GM18511 (cell line): ENCODE data around the gene PPP5C.

Experiments
- ATAC-seq: cut with Tn5 transposase; IDR thresholded peaks from one replicate; pipeline ENCODE4 v1.9.1; 2021; ENCODE audit warnings: mild to moderate bottlenecking, moderate library complexity; ENCODE audit not compliant: unreplicated experiment

PPP5C gene

GRCh38 chr19:46330319-46330918 lies 16.5 kb upstream of the PPP5C start:
- ATAC-seq = no peak

- ATAC-seq = no peak
Observed at GRCh38 chr19:46337487-46337886, 9.4 kb upstream of the PPP5C start.

- no peak for ATAC-seq
Observed at GRCh38 chr19:46339446-46339845, 7.4 kb upstream of the PPP5C start.

DNA sequence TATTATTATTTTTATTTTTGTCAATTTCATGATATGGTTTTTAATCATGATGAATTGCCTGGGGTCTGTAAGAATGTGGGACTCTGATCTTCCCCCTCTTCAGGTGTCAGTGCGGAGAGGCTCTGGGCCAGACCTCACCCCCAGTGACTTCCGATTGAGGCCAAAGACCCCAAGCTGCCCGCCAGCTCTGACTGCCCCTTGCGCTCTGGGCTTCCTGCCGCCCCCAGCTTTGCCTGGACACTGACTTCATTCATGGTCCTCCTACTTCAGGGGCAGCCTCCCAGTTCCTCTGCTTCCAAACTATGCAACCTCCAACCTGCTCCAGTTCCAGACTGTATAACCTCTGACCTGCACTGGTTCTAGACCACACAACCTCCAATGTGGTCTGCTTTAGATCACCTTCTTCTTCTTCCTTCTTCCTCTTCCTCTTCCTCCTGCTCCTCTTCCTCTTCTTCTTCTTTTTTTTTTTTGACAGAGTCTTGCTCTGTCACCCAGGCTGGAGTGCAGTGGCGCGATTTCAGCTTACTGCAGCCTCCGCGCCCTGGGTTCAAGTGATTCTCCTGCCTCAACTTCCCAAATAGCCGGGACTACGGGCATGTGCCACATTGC lies 6.7 kb upstream of the PPP5C start:
- ATAC-seq = no peak

DNA sequence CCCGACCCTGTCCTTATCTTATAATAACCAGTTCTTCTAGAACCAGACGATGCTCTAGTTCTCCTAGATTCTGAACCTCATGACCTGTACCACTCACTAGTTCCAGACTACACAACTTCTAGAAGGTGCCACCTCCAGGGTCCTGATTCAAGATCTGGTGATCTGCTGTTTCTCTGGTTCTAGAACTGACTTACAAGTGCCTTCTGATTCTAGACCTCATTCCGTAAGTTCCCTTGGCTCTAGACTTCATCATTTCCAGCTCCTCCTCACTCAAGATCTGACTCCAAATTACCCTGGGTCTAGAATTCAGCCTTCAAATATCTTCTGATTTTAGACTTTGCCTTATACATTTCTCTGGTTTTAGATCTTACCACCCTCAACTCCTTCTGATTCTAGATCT lies 5.0 kb upstream of the PPP5C start:
- ATAC-seq = no peak

DNA sequence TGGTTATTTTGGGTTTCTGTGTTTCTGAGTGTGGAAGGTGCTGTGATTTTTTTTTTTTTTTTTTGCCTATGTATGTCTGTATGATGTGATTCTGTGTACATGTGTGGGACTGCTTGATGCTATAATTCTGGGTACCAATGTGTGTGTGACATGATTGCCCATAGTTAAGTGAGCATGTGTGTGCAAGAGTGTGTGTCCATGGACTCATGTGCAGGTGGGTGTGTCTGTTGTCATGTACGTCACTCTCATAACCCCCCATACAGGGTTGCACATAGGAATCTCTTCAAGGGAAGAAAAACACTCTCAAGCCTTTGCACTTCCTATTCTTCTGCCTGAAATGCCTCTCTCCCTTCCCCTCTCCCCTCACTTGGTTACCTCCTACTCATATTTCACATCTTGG lies 2.5 kb upstream of the PPP5C start:
- ATAC-seq = no peak

DNA sequence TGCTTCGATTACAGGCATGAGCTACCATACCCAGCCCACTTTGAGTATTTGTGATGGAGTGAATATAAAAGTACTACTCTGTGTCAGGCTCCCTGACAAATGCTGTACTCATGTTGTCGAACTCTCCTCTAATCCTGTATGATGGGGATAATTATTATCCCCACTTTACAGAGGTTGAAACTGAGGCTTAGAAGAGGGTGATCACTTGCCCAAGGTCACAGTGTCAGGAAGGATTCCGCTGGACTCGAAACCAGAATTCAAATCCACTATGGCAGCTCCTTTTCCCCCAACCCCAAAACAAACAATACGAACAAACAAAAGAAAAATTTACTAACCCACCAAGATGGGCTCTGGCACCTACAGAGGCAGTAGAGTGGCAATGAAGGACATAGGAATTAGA lies 1.7 kb upstream of the PPP5C start:
- no peak for ATAC-seq

- no peak for ATAC-seq
Observed at GRCh38 chr19:46347572-46347883, 641 bp downstream of the PPP5C start.

DNA sequence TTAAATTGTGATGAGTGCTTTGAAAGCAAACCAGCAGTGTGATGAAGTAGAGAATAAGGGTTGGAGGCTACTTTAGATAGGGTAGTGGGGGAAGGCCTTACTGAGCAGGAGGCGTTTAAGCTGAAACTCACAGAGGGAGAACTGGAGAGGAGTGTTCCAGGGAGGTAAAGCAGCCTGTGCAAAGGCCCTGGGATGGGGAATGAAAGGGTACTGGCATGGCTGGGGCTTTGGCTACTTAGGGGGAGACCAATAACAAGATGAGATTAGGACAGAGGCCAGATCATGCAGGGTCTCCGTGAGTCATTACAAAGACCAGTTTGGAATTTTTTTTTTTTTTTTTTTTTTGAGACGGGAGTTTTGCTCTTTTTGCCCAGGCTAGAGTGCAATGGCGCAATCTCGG lies 1.1 kb downstream of the PPP5C start:
- ATAC-seq = no peak

GRCh38 chr19:46349311-46349993 lies 2.6 kb downstream of the PPP5C start:
- no peak for ATAC-seq

- no peak for ATAC-seq
Observed at GRCh38 chr19:46350029-46350757, 3.3 kb downstream of the PPP5C start.

DNA sequence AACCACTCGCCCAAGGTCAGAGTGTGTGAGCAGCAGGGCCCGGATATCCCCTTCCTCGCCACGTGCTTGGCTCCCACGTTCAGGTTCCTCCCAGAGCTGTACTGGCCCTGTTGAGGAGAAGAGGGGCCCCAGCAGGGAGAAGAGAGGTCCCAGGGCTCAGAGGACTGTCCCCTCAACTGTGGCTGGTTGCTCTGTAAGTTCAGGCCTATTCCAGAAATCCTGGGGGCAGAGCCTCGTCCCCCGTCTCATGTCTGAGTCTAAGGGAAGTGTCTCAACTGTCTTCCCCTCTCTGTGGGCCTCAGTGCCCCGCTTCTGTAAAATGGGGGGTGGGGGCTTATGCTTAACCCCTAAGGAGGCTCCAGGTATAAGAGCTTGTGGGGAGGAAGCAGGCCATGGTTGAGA lies 3.9 kb downstream of the PPP5C start:
- ATAC-seq = no peak

- ATAC-seq = no peak
Observed at GRCh38 chr19:46351241-46352041, 4.6 kb downstream of the PPP5C start.

DNA sequence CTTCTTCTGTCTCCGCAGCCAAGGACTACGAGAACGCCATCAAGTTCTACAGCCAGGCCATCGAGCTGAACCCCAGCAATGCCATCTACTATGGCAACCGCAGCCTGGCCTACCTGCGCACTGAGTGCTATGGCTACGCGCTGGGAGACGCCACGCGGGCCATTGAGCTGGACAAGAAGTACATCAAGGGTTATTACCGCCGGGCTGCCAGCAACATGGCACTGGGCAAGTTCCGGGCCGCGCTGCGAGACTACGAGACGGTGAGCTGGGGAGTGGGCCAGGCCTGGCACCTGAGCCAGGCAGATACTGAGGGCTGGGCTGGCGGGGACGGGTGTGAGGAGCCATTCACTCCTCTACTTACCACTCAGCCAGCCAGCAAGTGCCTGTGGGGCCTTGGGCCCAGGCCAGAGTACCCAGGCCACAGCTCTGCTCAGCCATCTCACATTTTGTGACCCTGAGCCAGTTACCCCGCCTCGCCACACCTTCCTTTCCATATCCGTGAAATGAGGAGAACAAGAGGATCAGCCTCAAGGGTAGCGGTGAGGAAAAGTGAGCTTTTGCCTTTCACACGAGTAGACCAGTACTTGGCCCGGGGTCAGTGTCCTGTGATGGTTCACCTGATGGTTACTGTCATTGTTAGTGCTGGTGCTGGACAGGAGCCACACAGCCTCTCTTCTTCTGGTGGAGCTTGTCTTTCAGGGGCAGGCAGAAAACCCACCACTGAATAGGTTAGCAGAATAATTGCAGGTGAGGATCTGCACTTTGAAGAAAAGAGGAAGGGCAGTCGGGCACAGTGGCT lies 7.0 kb downstream of the PPP5C start:
- no peak for ATAC-seq

DNA sequence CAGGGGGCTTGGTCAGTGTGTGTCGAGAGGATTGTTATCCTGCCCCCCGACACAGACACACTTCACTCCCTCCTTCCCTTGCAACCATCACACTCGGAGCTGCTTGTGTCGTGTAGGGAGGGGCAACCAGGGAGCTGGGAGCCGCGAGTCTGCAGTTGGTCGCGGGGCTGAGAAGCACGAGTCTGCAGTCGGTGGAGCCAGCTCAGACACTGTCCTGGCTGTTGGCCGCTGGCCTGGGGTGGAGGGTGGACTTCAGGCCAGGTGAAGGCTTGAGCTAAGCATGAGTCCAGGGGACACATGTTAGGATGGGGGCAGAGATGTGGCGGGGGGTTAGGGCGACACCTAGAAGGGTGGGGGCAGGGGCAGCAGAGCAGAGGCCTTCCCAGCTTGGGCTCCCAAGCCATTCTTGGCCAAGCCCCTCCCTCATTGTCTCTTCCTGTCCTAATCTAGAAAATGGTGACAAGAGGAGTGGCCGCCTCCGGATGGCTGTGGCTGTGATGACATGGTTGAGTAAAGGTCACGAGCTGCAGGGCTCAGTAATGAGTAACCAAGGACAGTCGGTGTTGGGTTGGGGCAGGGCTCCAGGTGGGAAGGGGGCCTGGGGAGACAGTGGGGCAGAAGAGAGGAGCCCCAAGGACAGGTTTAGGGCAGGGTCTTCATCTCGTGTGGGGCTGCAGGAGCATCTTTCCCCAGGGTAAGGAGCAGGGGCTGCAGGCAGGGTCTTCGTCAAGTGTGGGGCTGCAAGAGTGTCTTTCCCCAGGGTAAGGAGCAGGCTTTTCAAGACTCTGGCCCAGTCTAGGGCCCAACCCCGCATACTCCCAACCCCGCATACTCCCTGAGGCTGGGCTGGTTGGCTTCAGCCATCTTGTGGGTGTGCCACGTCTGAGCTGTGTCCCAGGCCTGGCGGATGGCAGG lies 8.6 kb downstream of the PPP5C start:
- ATAC-seq = no peak

DNA sequence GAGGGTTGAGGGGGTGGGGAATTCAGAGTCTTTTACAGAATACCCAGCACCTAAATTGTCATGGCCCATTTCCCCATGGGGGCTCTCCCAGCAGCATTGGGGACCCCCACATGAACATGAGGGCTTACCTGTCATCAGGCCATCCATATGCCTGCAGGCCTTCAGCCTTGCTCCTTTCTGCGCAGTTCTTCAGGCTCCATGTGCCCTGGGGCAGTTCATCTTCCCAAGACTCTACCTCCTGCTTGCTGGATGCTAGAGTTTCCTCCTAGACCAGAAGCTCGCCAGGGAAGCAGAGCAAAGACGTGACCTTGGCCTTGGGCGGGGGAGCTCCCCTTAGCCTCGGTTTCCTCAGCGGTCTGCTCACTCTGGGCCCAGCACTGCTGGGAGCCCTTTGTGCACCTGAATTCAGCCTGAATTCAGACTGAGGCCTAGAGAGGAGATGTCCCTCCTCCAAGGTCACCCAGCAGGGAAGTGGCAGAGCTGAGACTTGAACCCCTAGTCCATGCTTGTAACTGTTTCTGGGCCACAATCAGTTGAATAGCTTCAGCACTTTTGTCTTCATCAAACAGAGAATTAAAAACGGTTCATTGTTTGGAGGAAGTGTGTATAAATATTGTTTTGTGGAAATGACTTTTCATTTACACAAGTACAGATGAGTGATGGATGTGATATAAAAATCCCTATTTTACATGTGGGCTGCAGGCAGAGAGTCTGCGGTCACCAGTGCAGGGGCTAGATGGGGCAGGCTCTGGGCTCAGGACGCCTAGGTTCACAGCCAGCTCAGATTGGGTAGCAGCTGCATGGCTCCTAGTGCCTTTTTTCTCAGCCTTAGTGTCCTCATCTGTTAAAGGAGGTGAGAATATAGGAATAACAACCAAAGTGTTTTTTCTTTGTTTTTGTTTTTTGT lies 9.5 kb downstream of the PPP5C start:
- no peak for ATAC-seq

DNA sequence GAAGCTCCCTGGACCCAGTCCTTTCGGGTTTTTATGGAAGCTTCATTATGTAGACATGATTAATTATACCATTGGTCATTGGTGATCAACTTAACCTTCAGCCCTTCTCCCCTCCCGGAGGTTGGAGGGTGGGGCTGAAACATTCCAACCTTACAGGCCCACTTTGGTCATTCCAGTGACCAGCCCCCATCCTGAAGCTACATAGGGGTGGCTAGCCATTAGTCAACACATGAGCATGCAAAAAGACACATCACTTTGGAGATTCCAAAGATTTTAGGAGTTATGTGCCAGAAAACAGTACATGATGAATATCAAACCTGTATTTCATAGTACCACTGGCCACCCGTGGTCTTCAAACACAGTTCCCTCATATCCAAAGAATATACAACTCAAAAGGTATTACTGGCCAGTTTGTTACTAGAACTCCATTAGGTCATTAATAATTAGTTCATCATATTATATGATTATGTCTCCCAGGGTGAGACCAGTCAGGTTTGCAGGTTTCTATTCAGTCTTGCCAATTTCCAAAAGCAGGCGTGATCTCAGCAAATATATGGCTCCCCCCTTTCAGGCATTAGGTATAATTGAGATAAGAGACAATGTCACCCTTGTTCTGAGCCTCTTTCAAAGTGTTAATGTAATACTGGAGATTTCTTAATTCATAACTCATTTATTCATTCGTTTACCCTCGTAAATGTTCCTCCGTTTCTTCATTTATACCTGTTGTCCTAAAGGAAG lies 11.1 kb downstream of the PPP5C start:
- no peak for ATAC-seq

GRCh38 chr19:46361915-46362314 lies 15.0 kb downstream of the PPP5C start:
- ATAC-seq = no peak
